HepG2 (cell line): ENCODE data around the gene IL15RA. TPM values are rescaled to one million over a fixed set of nuclear protein-coding genes. Genes with fewer than 3 reads are reported as not detected.

Experiments
- ATAC-seq: fragments of 200-7000 bp; cut with Tn5 transposase; 3 replicates; pipeline ENCODE4 v1.9.1; 2020; ENCODE audit warnings: mild to moderate bottlenecking, moderate library complexity
- BruUV-seq: library from RNA; stranded (reverse); fragments of 400-500 nt; replicated peaks from 2 replicates; lab custom pipeline; 2021; lab: Mats Ljungman, UMichigan
- CTCF ChIA-PET: fragments of 300-600 bp; formaldehyde crosslinking; extraction: SDS; loops from one replicate; lab custom pipeline; 2021; ENCODE audit warnings: low total read pairs, inconsistent platforms, low intra/inter-chr PET ratio; lab: Yijun Ruan, JAX
- POLR2A ChIA-PET: fragments of 350-600 bp; sonication (Branson Sonifier 250); formaldehyde crosslinking; loops from one replicate; lab custom pipeline; 2020; ENCODE audit warnings: antibody characterized with exemption, inconsistent platforms; lab: Yijun Ruan, JAX
- DNase-seq: peaks from one replicate; pipeline ENCODE4 v3.0.0-alpha.2; 2015; ENCODE audit warnings: low spot score
- FAIRE-seq: peaks from 3 replicates; lab custom pipeline; 2011; peaks lifted over from hg19 to GRCh38; lab: Jason Lieb, UNC
- H2AFZ ChIP-seq: one replicate; pipeline ENCODE4 v1.6.1; 2011; ENCODE audit warnings: low read length, inconsistent platforms
- H3K27ac ChIP-seq: fragments of 300-600 bp; 3 replicates; pipeline ENCODE4 v1.8.0; 2011; ENCODE audit warnings: mixed run types, mild to moderate bottlenecking, mixed read lengths, low read length, inconsistent platforms; ENCODE audit not compliant: insufficient read depth; ENCODE audit errors: extremely low read length
- H3K27me3 ChIP-seq, 2 experiments: fragments of 200-600 bp in 1 of 2; 2 replicates in 1 of 2; 3 replicates in 1 of 2; pipeline versions ENCODE4 v1.6.0 to v1.8.0; 2011; ENCODE audit warnings: low read length in 2 of 2, mild to moderate bottlenecking in 2 of 2, moderate library complexity in 2 of 2, inconsistent platforms in 1 of 2; ENCODE audit not compliant: insufficient read depth in 2 of 2, control insufficient read depth in 1 of 2
- H3K36me3 ChIP-seq, 2 experiments: fragments of 200-600 bp in 1 of 2; replicated peaks in 1 of 2; 2 replicates in 1 of 2; 3 replicates in 1 of 2; pipeline versions ENCODE4 v1.5.1 to v1.8.0; 2011; ENCODE audit warnings: low read length in 2 of 2, inconsistent platforms in 1 of 2; ENCODE audit not compliant: insufficient read depth in 2 of 2, control insufficient read depth in 1 of 2
- H3K4me1 ChIP-seq: 2 replicates; pipeline ENCODE4 v1.5.1; 2012; ENCODE audit warnings: low read length, inconsistent platforms; ENCODE audit not compliant: insufficient read depth
- H3K4me2 ChIP-seq: 2 replicates; pipeline ENCODE4 v1.6.0; 2011; ENCODE audit warnings: low read depth, low read length, inconsistent platforms
- H3K4me3 ChIP-seq, 3 experiments: fragments of 200-600 bp in 1 of 3; sonication (generic), shearing (Covaris generic) in 1 of 3; replicated peaks in 1 of 3; 2 replicates each; pipeline ENCODE4 v1.5.1; 2011 to 2016; ENCODE audit warnings: low read length in 3 of 3, inconsistent platforms in 2 of 3, low read depth in 2 of 3, mild to moderate bottlenecking in 2 of 3, control low read depth in 1 of 3, mixed read lengths in 1 of 3; ENCODE audit not compliant: insufficient read depth in 1 of 3
- H3K79me2 ChIP-seq: one replicate; pipeline ENCODE4 v1.6.1; 2011; ENCODE audit warnings: low read length, inconsistent platforms; ENCODE audit not compliant: insufficient read depth
- H3K9ac ChIP-seq: 2 replicates; pipeline ENCODE4 v1.6.0; 2011; ENCODE audit warnings: mild to moderate bottlenecking, low read depth, low read length, inconsistent platforms; ENCODE audit not compliant: insufficient read depth
- H3K9me3 ChIP-seq: 2 replicates; pipeline ENCODE4 v1.5.1; 2012; ENCODE audit warnings: mild to moderate bottlenecking, low read length
- H4K20me1 ChIP-seq: 2 replicates; pipeline ENCODE4 v1.6.0; 2011; ENCODE audit warnings: inconsistent platforms, mild to moderate bottlenecking, low read length, moderate library complexity; ENCODE audit not compliant: insufficient read depth
- ARNTL ChIP-seq: sonication (generic); formaldehyde crosslinking; IDR thresholded peaks from 2 replicates; pipeline ENCODE4 v1.4.0; 2020; ENCODE audit warnings: mild to moderate bottlenecking, missing genetic modification reagents
- CEBPB ChIP-seq: IDR thresholded peaks from 2 replicates; pipeline ENCODE4 v1.6.1; 2011; ENCODE audit warnings: low read depth, low read length, improper control_type of control experiment, borderline replicate concordance
- E2F2 ChIP-seq: sonication (generic); formaldehyde crosslinking; IDR thresholded peaks from 2 replicates; pipeline ENCODE4 v1.4.0; 2020; ENCODE audit warnings: missing genetic modification reagents, borderline replicate concordance
- TEAD2 ChIP-seq: sonication (generic); formaldehyde crosslinking; IDR thresholded peaks from 2 replicates; pipeline ENCODE4 v1.9.0; 2021; ENCODE audit warnings: missing genetic modification reagents
- ZNF713 ChIP-seq: sonication (generic); formaldehyde crosslinking; IDR thresholded peaks from 2 replicates; pipeline ENCODE4 v1.4.0; 2020; ENCODE audit warnings: mild to moderate bottlenecking, missing genetic modification reagents
- WGBS: methylation state at CpG from one replicate; pipeline ENCODE4 v1.1.6; 2017; ENCODE audit warnings: low lambda C conversion rate; 5-methylcytosine and 5-hydroxymethylcytosine counted together
- in situ Hi-C: cut with HindIII; loops from 2 replicates; pipeline ENCODE4 v1.10.0; 2017; ENCODE audit warnings: low pct_unique_long_range_greater_than_20kb; ENCODE audit not compliant: extremely low pct_ligation_motif_present
- intact Hi-C: fragments of 100-400 bp; cut with micrococcal nuclease; formaldehyde crosslinking; loops from one replicate; pipeline ENCODE4 v1.10.0; 2022; ENCODE audit not compliant: unreplicated experiment
- polyA plus RNA-seq, 8 experiments: library from polyadenylated mRNA; depleted of rRNA in 3 of 8; stranded (reverse) in 7 of 8; unstranded in 1 of 8; fragments of >200 nt; fragmentation: Illumina TruSeq in 4 of 8; extraction: Trizol in 4 of 8; gene quantifications; 2 replicates each; pipeline versions ENCODE4 v1.2.1 to v1.2.3, GENCODE V29; 2011 to 2016; ENCODE audit warnings: low read depth in 4 of 8, missing spikeins in 1 of 8, mixed read lengths in 1 of 8; ENCODE audit not compliant: insufficient read depth in 1 of 8
- total RNA-seq, 5 experiments: library from RNA; depleted of rRNA; stranded (reverse); fragments of >200 nt; fragmentation: Illumina TruSeq; extraction: Trizol; gene quantifications; 2 replicates each; pipeline ENCODE4 v1.2.3, GENCODE V29; 2016; ENCODE audit warnings: low read depth in 1 of 5

The IL15RA gene
- total and polyA plus RNA-seq, 2 of the 13 experiments (the other 11 are each of a cell fraction or from before 2014, with no cell fraction given): 0.53 to 0.77 TPM

- BruUV-seq: no TSS peak
- Histone ChIP-seq H3K4me2 (no peak overlapping the region), H3K4me3 (no peak overlapping the region), H3K27ac (no peak overlapping the region), H3K27me3 (no peaks in the 10 kb centered on the region), H3K4me1 (no peaks in the 10 kb centered on the region), H2AFZ (no peak overlapping the region), H3K9ac (no peak overlapping the region), H3K9me3 (no peaks in the 10 kb centered on the region), H3K36me3 (peaks cover 10 to 66% of the 10 kb centered on the region in 2 experiments; a peak in 4 of 5 replicates), H3K79me2 (no peaks in the 10 kb centered on the region), H4K20me1 (no peaks in the 10 kb centered on the region)
- ChIA-PET CTCF (no interaction called here), POLR2A (no interaction called here)
- TF ChIP-seq TEAD2 (no peak), E2F2 (CRISPR knock-in tag) (no peak), ZNF713 (CRISPR knock-in tag) (no peak)
- ATAC-seq: no peak
- FAIRE-seq: no peak
- intact Hi-C loops (no loop called here), in situ Hi-C loops (no loop called here)
- 93% methylated on average over 14 of the region's 14 CpGs for WGBS
- no peak for DNase-seq
These were observed 43.3 kb downstream of the IL15RA start for GRCh38 chr10:5933909-5934546.

GRCh38 chr10:5932345-5932744 is 45.0 kb downstream of the IL15RA start:
- FAIRE-seq (no peak), DNase-seq (no peak), ATAC-seq (no peak)
- Histone ChIP-seq H3K79me2 (no peaks in the 10 kb centered on the region), H3K27ac (no peak overlapping the region), H3K9me3 (no peaks in the 10 kb centered on the region), H2AFZ (no peak overlapping the region), H3K4me1 (no peaks in the 10 kb centered on the region), H4K20me1 (no peaks in the 10 kb centered on the region), H3K27me3 (no peaks in the 10 kb centered on the region), H3K4me3 (no peak overlapping the region), H3K36me3 (peaks cover 17 to 68% of the 10 kb centered on the region in 2 experiments; a peak in 4 of 5 replicates), H3K4me2 (no peak overlapping the region), H3K9ac (no peak overlapping the region)
- ChIA-PET POLR2A (no interaction called here), CTCF (no interaction called here)
- 98% methylated on average over 5 of the region's 5 CpGs for WGBS
- intact Hi-C loops: no loop called here
- no TSS peak for BruUV-seq
- TF ChIP-seq ARNTL: no peak
- TF ChIP-seq CEBPB: peak; percentile 57
- in situ Hi-C loops: no loop called here
